ENCODE data around the gene CAMK1G.

The CAMK1G gene

GRCh38 chr1:209618291-209618690 is 34.8 kb downstream of the CAMK1G start:
- Mint-ChIP-seq H3K27ac (no peak overlapping the region), H3K36me3 (peaks cover 4% of the 10 kb centered on the region), H3K4me1 (peaks cover 9% of the 10 kb centered on the region), H3K4me3 (no peak overlapping the region), H3K9me3 (no peaks in the 10 kb centered on the region)
- no peak for DNase-seq (ENCODE audit: low spot score in 2 of 2)
- no peak for ATAC-seq

- peaks cover 4% of the 10 kb centered on the region for H3K36me3 Mint-ChIP-seq
- H3K4me1 Mint-ChIP-seq: peaks cover 9% of the 10 kb centered on the region
- ATAC-seq (no peak), DNase-seq (ENCODE audit: low spot score in 2 of 2) (no peak)
- H3K27ac Mint-ChIP-seq: no peak overlapping the region
- H3K4me3 Mint-ChIP-seq: no peak overlapping the region
- H3K9me3 Mint-ChIP-seq: no peaks in the 10 kb centered on the region
Measured at GRCh38 chr1:209618756-209619420, 35.4 kb downstream of the CAMK1G start.

- no peak for ATAC-seq
- H3K36me3 Mint-ChIP-seq: peaks cover 4% of the 10 kb centered on the region
- no peak for DNase-seq (ENCODE audit: low spot score in 2 of 2)
- no peak overlapping the region for H3K27ac Mint-ChIP-seq
- H3K4me3 Mint-ChIP-seq: no peak overlapping the region
- no peaks in the 10 kb centered on the region for H3K9me3 Mint-ChIP-seq
- peaks cover 9% of the 10 kb centered on the region for H3K4me1 Mint-ChIP-seq
Measured at GRCh38 chr1:209619696-209620486, 36.4 kb downstream of the CAMK1G start.

- ATAC-seq (no peak), DNase-seq (ENCODE audit: low spot score in 2 of 2) (no peak)
- Mint-ChIP-seq H3K36me3 (peaks cover 4% of the 10 kb centered on the region), H3K9me3 (no peaks in the 10 kb centered on the region), H3K4me1 (peaks cover 9% of the 10 kb centered on the region), H3K4me3 (no peak overlapping the region), H3K27ac (no peak overlapping the region)
Measured at GRCh38 chr1:209620487-209620884, 37.0 kb downstream of the CAMK1G start.

- H3K27ac Mint-ChIP-seq: peak overlapping the region; percentile 17
- peaks cover 4% of the 10 kb centered on the region for H3K36me3 Mint-ChIP-seq
- H3K4me1 Mint-ChIP-seq: peaks cover 9% of the 10 kb centered on the region
- H3K4me3 Mint-ChIP-seq: no peak overlapping the region
- ATAC-seq (no peak), DNase-seq (ENCODE audit: low spot score in 2 of 2) (no peak)
- no peaks in the 10 kb centered on the region for H3K9me3 Mint-ChIP-seq
Measured at GRCh38 chr1:209621286-209621685, 37.8 kb downstream of the CAMK1G start.

- peaks cover 9% of the 10 kb centered on the region for H3K4me1 Mint-ChIP-seq
- H3K9me3 Mint-ChIP-seq: no peaks in the 10 kb centered on the region
Measured at GRCh38 chr1:209621741-209622655, 38.5 kb downstream of the CAMK1G start.

GRCh38 chr1:209622841-209623829 is 39.6 kb downstream of the CAMK1G start:
- Mint-ChIP-seq H3K27ac (no peak overlapping the region), H3K9me3 (no peaks in the 10 kb centered on the region), H3K4me1 (peaks cover 14% of the 10 kb centered on the region), H3K4me3 (no peak overlapping the region), H3K36me3 (peaks cover 4% of the 10 kb centered on the region)
- ATAC-seq: no peak
- DNase-seq (ENCODE audit: low spot score in 2 of 2): no peak

More at GRCh38 chr1:209621741-209622655, 38.5 kb downstream of the CAMK1G start:
- Mint-ChIP-seq H3K4me3 (no peak overlapping the region), H3K27ac (peak overlapping the region; percentile 17), H3K36me3 (peaks cover 4% of the 10 kb centered on the region)
- no peak for DNase-seq (ENCODE audit: low spot score in 2 of 2)
- no peak for ATAC-seq

GRCh38 chr1:209624558-209625549 is 41.3 kb downstream of the CAMK1G start:
- no peak overlapping the region for H3K4me3 Mint-ChIP-seq
- no peak overlapping the region for H3K27ac Mint-ChIP-seq
- peaks cover 13% of the 10 kb centered on the region for H3K4me1 Mint-ChIP-seq

GRCh38 chr1:209625791-209626285 is 42.3 kb downstream of the CAMK1G start:
- Mint-ChIP-seq H3K27ac (no peak overlapping the region), H3K9me3 (no peaks in the 10 kb centered on the region), H3K4me3 (no peak overlapping the region), H3K4me1 (peaks cover 13% of the 10 kb centered on the region), H3K36me3 (peaks cover 4% of the 10 kb centered on the region)
- ATAC-seq (no peak), DNase-seq (ENCODE audit: low spot score in 2 of 2) (no peak)

More at GRCh38 chr1:209624558-209625549, 41.3 kb downstream of the CAMK1G start:
- no peak for ATAC-seq
- no peak for DNase-seq (ENCODE audit: low spot score in 2 of 2)
- Mint-ChIP-seq H3K36me3 (peaks cover 4% of the 10 kb centered on the region), H3K9me3 (no peaks in the 10 kb centered on the region)

GRCh38 chr1:209626346-209627026 is 43.0 kb downstream of the CAMK1G start:
- Mint-ChIP-seq H3K9me3 (no peaks in the 10 kb centered on the region), H3K4me3 (no peak overlapping the region), H3K27ac (no peak overlapping the region), H3K36me3 (peaks cover 8% of the 10 kb centered on the region), H3K4me1 (peaks cover 13% of the 10 kb centered on the region)
- DNase-seq (ENCODE audit: low spot score in 2 of 2) (no peak), ATAC-seq (no peak)

GRCh38 chr1:209627027-209627731 is 43.7 kb downstream of the CAMK1G start:
- no peaks in the 10 kb centered on the region for H3K9me3 Mint-ChIP-seq
- H3K27ac Mint-ChIP-seq: peak overlapping the region; percentile 48
- no peak for ATAC-seq
- H3K4me3 Mint-ChIP-seq: no peak overlapping the region
- no peak for DNase-seq (ENCODE audit: low spot score in 2 of 2)
- H3K36me3 Mint-ChIP-seq: peaks cover 4% of the 10 kb centered on the region
- peaks cover 13% of the 10 kb centered on the region for H3K4me1 Mint-ChIP-seq

GRCh38 chr1:209627732-209628196 is 44.2 kb downstream of the CAMK1G start:
- Mint-ChIP-seq H3K4me3 (no peak overlapping the region), H3K36me3 (peaks cover 4% of the 10 kb centered on the region), H3K9me3 (no peaks in the 10 kb centered on the region), H3K4me1 (peaks cover 13% of the 10 kb centered on the region), H3K27ac (peak overlapping the region; percentile 48)
- ATAC-seq: peak; percentile 77
- DNase-seq (ENCODE audit: low spot score in 2 of 2): peak; percentile 85 to 95

All from stimulated activated effector memory CD8-positive, alpha-beta T cell treated with anti-CD3 and anti-CD28 coated beads, Interleukin-12 subunit alpha, Interleukin-12 subunit beta, amount 100 ng/mL, for 72 hours (primary cell).